ENCODE data around the gene DEPDC1B. TPM values are rescaled to one million over a fixed set of nuclear protein-coding genes. Genes with fewer than 3 reads are reported as not detected.

Gene DEPDC1B
- total and polyA plus RNA-seq, 2 of the 8 experiments (the other 6 are each of a cell fraction or from before 2014, with no cell fraction given) = 30.8 to 67.4 TPM

GRCh38 chr5:60639544-60639943 lies 60.4 kb downstream of the DEPDC1B start:
- H2BK5ac ChIP-seq (ENCODE audit: low read depth, low read length) = no peak overlapping the region
- no peak overlapping the region for H2BK15ac ChIP-seq (ENCODE audit: low read length)
- no peak overlapping the region for H2AK5ac ChIP-seq (ENCODE audit: low read depth, low read length)
- no peak overlapping the region for H2BK120ac ChIP-seq (replicated peaks; ENCODE audit: low read depth, low read length)
- H3K4me1 ChIP-seq (replicated peaks in 1 of 4; ENCODE audit: control insufficient read depth in 3 of 4, insufficient read depth in 4 of 4, low read length in 3 of 4) = no peaks in the 10 kb centered on the region
- H4K91ac ChIP-seq (replicated peaks; ENCODE audit: insufficient read length, low read length) = no peak overlapping the region
- H3K9ac ChIP-seq (replicated peaks in 1 of 4; ENCODE audit: extremely low read depth in 1 of 4, low read depth in 3 of 4, low read length in 3 of 4) = no peak overlapping the region
- no peaks in the 10 kb centered on the region for H3K23me2 ChIP-seq (ENCODE audit: low read depth, low read length)
- H3K27me3 ChIP-seq (replicated peaks in 1 of 4; ENCODE audit: control insufficient read depth in 3 of 4, extremely low read depth in 1 of 4, insufficient read depth in 3 of 4, low read length in 3 of 4) = no peaks in the 10 kb centered on the region
- H3K4ac ChIP-seq (replicated peaks; ENCODE audit: insufficient read length, low read depth, low read length) = no peak overlapping the region
- no peak overlapping the region for H2BK12ac ChIP-seq (ENCODE audit: low read depth, low read length)
- no peak for TF ChIP-seq SP4 (IDR thresholded peaks at IDR 0.05; ENCODE audit: low read length)
- TF ChIP-seq JUND (IDR thresholded peaks at IDR 0.05; ENCODE audit: low read length) = no peak
- no peak for TF ChIP-seq CREB1 (IDR thresholded peaks at IDR 0.05)
- TF ChIP-seq NANOG (IDR thresholded peaks at IDR 0.05; ENCODE audit: insufficient read depth, low read depth, low read length, poor library complexity, severe bottlenecking) = no peak
- no peak overlapping the region for H3K27ac ChIP-seq (ENCODE audit: low read depth, low read length)
- peaks cover 0 to 32% (median 16%) of the 10 kb centered on the region in 4 experiments; a peak in 4 of 8 replicates for H3K36me3 ChIP-seq (ENCODE audit: control insufficient read depth in 2 of 4, insufficient read depth in 4 of 4, low read length in 3 of 4)
- H3K4me3 ChIP-seq (ENCODE audit: extremely low read depth in 1 of 4, insufficient read depth in 2 of 4, low read depth in 3 of 4, low read length in 4 of 4) = no peak overlapping the region
- no peaks in the 10 kb centered on the region; the same call in 1 of the 2 replicates for H3K79me1 ChIP-seq (ENCODE audit: low read depth, low read length)
- no peaks in the 10 kb centered on the region for H3K9me3 ChIP-seq (ENCODE audit: insufficient read depth in 2 of 2, low read depth in 1 of 2, low read length in 1 of 2)
- H3K79me2 ChIP-seq (ENCODE audit: control insufficient read depth in 1 of 2, insufficient read depth in 2 of 2, low read length in 2 of 2) = no peaks in the 10 kb centered on the region
- H3K56ac ChIP-seq (replicated peaks; ENCODE audit: insufficient read length, low read depth, low read length) = no peak overlapping the region
- H4K8ac ChIP-seq (ENCODE audit: extremely low read depth, insufficient read depth, low read length) = no peak overlapping the region
- no peak overlapping the region for H3K23ac ChIP-seq (ENCODE audit: insufficient read length)
- H4K20me1 ChIP-seq (replicated peaks in 1 of 2; ENCODE audit: control insufficient read depth in 1 of 2, insufficient read depth in 2 of 2, low read length in 2 of 2) = no peaks in the 10 kb centered on the region
- FAIRE-seq (no peak), DNase-seq (ENCODE audit: low read depth in 1 of 2, low spot score in 2 of 2) (no peak)
- 53% methylated on average over 1 of the region's 1 CpG; no CpG with 5 or more reads in 1 of the 2 experiments for WGBS, 2 experiments (ENCODE audit: extremely low coverage in 1 of 2, insufficient coverage in 1 of 2, insufficient read length in 1 of 2, insufficient replicate concordance in 2 of 2, low coverage in 1 of 2, low lambda C conversion rate in 2 of 2, missing lambda C conversion rate in 1 of 2)
- POLR2A ChIA-PET (ENCODE audit: partially characterized antibody) = no interaction called here
- no peak overlapping the region for H2BK20ac ChIP-seq (ENCODE audit: low read length)
- no peak overlapping the region for H3K18ac ChIP-seq (ENCODE audit: extremely low read depth, low read length)
- H2AFZ ChIP-seq (ENCODE audit: low read length) = no peak overlapping the region
- no peak overlapping the region for H3K4me2 ChIP-seq (ENCODE audit: insufficient read depth in 1 of 2, low read depth in 2 of 2, low read length in 2 of 2)
- no peak overlapping the region for H4K5ac ChIP-seq (ENCODE audit: insufficient read length, low read depth, low read length)
- H3K14ac ChIP-seq (ENCODE audit: insufficient read length) = no peak overlapping the region
- CTCF ChIA-PET (ENCODE audit: partially characterized antibody) = no interaction called here

Measured in H1 (cell line).